GM21367 (cell line): ENCODE results near the gene NUB1.

Source experiments
- ATAC-seq: cut with Tn5 transposase; IDR thresholded peaks from one replicate; pipeline ENCODE4 v1.9.1; 2021; ENCODE audit not compliant: unreplicated experiment

The NUB1 gene

GRCh38 chr7:151387161-151388006 lies 45.8 kb downstream of the NUB1 start:
- ATAC-seq, result no peak

- no peak for ATAC-seq
Measured at GRCh38 chr7:151388007-151388297, 46.3 kb downstream of the NUB1 start.

GRCh38 chr7:151388430-151388829 lies 46.8 kb downstream of the NUB1 start:
- ATAC-seq, result no peak

- no peak for ATAC-seq
Measured at GRCh38 chr7:151389096-151389767, 47.6 kb downstream of the NUB1 start.

GRCh38 chr7:151389768-151390597 lies 48.4 kb downstream of the NUB1 start:
- no peak for ATAC-seq

- ATAC-seq, result no peak
Measured at GRCh38 chr7:151390598-151391357, 49.2 kb downstream of the NUB1 start.

GRCh38 chr7:151391358-151391730 lies 49.7 kb downstream of the NUB1 start:
- ATAC-seq, result no peak

GRCh38 chr7:151392002-151392401 lies 50.4 kb downstream of the NUB1 start:
- ATAC-seq, result no peak

GRCh38 chr7:151392426-151392825 lies 50.8 kb downstream of the NUB1 start:
- no peak for ATAC-seq

- ATAC-seq, result no peak
Measured at GRCh38 chr7:151393031-151393977, 51.7 kb downstream of the NUB1 start.

- ATAC-seq, result no peak
Measured at GRCh38 chr7:151394076-151395035, 52.7 kb downstream of the NUB1 start.

GRCh38 chr7:151395036-151395367 lies 53.4 kb downstream of the NUB1 start:
- ATAC-seq, result no peak

GRCh38 chr7:151396328-151396970 lies 54.8 kb downstream of the NUB1 start:
- no peak for ATAC-seq

GRCh38 chr7:151397026-151397425 lies 55.4 kb downstream of the NUB1 start:
- no peak for ATAC-seq

- ATAC-seq, result no peak
Measured at GRCh38 chr7:151398446-151399304, 57.1 kb downstream of the NUB1 start.

- no peak for ATAC-seq
Measured at GRCh38 chr7:151399305-151399601, 57.6 kb downstream of the NUB1 start.

- no peak for ATAC-seq
Measured at GRCh38 chr7:151399906-151400305, 58.3 kb downstream of the NUB1 start.
